ENCODE results near the gene TBR1. TPM values are rescaled to one million over a fixed set of nuclear protein-coding genes. Genes with fewer than 3 reads are reported as not detected.

TBR1 gene
- polyA plus RNA-seq, 1 of the 3 experiments (the other 2 are of a cell fraction): not detected

- Histone ChIP-seq H3K79me2 (ENCODE audit: insufficient read depth) (no peaks in the 10 kb centered on the region), H3F3A (replicated peaks; ENCODE audit: insufficient read depth) (peaks cover 7% of the 10 kb centered on the region), H3K27me3 (ENCODE audit: insufficient read depth) (peaks cover 45% of the 10 kb centered on the region), H3K27ac (ENCODE audit: low read depth in 2 of 2, low read length in 1 of 2) (no peak overlapping the region), H3K4me2 (peak overlapping the region; percentile 80), H3K4me3 (ENCODE audit: low read depth in 2 of 2, low read length in 1 of 2) (peak overlapping the region; percentile 48 to 50), H4K20me1 (ENCODE audit: insufficient read depth) (no peaks in the 10 kb centered on the region), H2AFZ (ENCODE audit: low read depth) (no peak overlapping the region; the same call in 1 of the 2 replicates), H3K36me3 (replicated peaks in 1 of 2; ENCODE audit: control insufficient read depth in 1 of 2, insufficient read depth in 2 of 2, low read length in 1 of 2) (peaks cover 17 to 18% of the 10 kb centered on the region in 2 experiments), H3K4me1 (ENCODE audit: control insufficient read depth in 1 of 2, insufficient read depth in 2 of 2, low read depth in 1 of 2, low read length in 1 of 2) (peaks cover 5 to 41% of the 10 kb centered on the region in 2 experiments; a peak in 1 of 4 replicates), H3K9ac (no peak overlapping the region), H3K9me3 (no peaks in the 10 kb centered on the region), H3K9me2 (no peaks in the 10 kb centered on the region)
- POLR2A ChIA-PET: interaction anchor here (1.1 kb wide), 2 partner anchors 23 to 106 kb away, joined by 3 to 4 read pairs; partner anchors contain the start of gene PSMD14
- 26% methylated on average over 11 of the region's 69 CpGs for WGBS (ENCODE audit: low lambda C conversion rate)
- TF ChIP-seq USF1 (IDR thresholded peaks at IDR 0.05; ENCODE audit: borderline replicate concordance, low read depth) (no peak), EZH2phosphoT487 (IDR thresholded peaks at IDR 0.05; ENCODE audit: borderline replicate concordance, low read depth) (no peak), NRF1 (IDR thresholded peaks at IDR 0.05; ENCODE audit: low read depth, low read length) (no peak), GATA2 (CRISPR knock-in tag; IDR thresholded peaks at IDR 0.05) (0 out of 2 replicates have a peak, but pooled peaks have one; percentile 7), RCOR1 (IDR thresholded peaks at IDR 0.05; ENCODE audit: low read length) (no peak), ZBTB33 (IDR thresholded peaks at IDR 0.05; ENCODE audit: borderline replicate concordance, low read depth) (no peak), EP300 (IDR thresholded peaks at IDR 0.05; ENCODE audit: borderline replicate concordance in 1 of 2, low read depth in 1 of 2, low read length in 1 of 2) (no peak), RFX5 (IDR thresholded peaks at IDR 0.05; ENCODE audit: low read length) (no peak), FOXM1 (IDR thresholded peaks at IDR 0.05; ENCODE audit: low read depth) (no peak), IRF3 (IDR thresholded peaks at IDR 0.05; ENCODE audit: low read depth, low read length) (no peak), NFIC (IDR thresholded peaks at IDR 0.05; ENCODE audit: borderline replicate concordance) (no peak), REST (IDR thresholded peaks at IDR 0.05; ENCODE audit: low read depth, low read length) (no peak), SMC3 (IDR thresholded peaks at IDR 0.05; ENCODE audit: low read depth, low read length) (no peak), PBX3 (IDR thresholded peaks at IDR 0.05) (no peak), POLR2AphosphoS5 (IDR thresholded peaks at IDR 0.05; ENCODE audit: low read depth, low read length) (no peak), MAX (IDR thresholded peaks at IDR 0.05; ENCODE audit: low read depth) (peak; percentile 13; the same call in 1 of the 2 replicates), TAF1 (IDR thresholded peaks at IDR 0.05; ENCODE audit: borderline replicate concordance, low read depth, low read length) (no peak), FOXJ3 (CRISPR knock-in tag; IDR thresholded peaks at IDR 0.05) (0 out of 2 replicates have a peak, but pooled peaks have one; percentile 26), RAD21 (IDR thresholded peaks at IDR 0.05; ENCODE audit: low read length) (no peak), TCF12 (IDR thresholded peaks at IDR 0.05) (no peak)
- CTCF ChIA-PET: interaction anchor here (0.8 to 1.9 kb wide), 9 partner anchors 10 to 192 kb away, joined by 3 to 5 read pairs (median 3); no protein-coding TSS in a partner anchor
- DNase-seq: peak; percentile 80
These were observed 1.8 kb upstream of the TBR1 start for GRCh38 chr2:161414042-161415033.
